CD4-positive, alpha-beta T cell treated with Interleukin-1 beta for 1 hour (primary cell): Measurements from ENCODE around the gene PIGW.
A peak's percentile ranks its signal among the peaks of the same experiment; 100 is the strongest.

Source experiments
- DNase-seq, 2 donors: peaks; one replicate each; pipeline ENCODE4 v3.0.0-alpha.2; 2020 to 2022

PIGW gene

DNA sequence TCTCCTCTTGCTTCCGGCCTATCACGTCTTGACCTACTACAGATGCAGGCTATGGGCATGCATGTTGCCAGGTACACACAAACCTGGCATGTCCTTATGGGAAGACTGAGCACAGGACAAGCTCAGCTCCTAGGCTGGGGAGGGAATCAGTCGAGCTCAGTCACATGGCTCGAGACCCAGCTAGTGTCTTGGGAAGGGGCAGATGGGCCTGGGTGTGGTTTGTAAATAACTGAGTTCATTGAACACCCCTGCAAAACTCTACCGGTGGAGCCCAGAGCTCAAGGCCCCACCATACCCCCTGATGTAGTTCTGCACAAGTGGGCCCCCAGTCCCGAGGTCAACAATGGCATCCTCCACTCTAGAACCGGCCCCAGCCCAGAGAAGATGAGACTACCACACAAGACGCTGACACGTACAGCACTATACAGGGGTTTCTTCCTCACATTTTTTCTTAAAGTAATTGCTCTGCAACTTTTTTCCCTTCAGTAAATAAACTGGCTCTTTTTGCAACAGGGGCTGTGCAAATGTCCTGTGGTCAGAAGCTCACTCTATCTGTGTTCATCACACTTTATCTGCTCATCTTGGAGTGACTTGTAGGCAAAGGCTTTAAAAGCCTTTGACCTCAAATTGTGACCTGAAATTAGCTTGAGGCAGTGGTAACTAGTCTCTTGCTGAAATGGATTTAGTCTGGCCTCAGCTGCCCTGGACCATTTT is 25.4 kb upstream of the PIGW start:
- no peak for DNase-seq

DNA sequence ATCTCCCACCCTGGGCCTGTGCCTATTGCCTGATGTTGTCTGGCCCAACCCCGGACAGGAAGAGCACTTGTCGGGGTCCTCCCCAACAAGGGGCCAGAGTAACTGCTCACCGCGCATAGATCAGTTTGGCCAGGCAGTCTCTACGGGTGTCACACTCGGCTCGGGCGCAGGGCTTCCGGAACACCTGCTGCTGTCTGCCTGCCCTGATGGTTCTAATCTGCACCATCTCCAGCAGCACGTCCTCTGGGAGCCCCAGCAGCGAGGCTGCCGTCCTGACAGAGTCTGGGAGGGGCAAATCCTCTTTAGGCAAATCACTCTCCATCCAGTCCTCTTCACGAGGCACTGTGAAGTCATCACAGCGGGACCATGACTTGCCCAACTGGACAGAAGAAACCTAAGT is 24.2 kb upstream of the PIGW start:
- no peak for DNase-seq

DNA sequence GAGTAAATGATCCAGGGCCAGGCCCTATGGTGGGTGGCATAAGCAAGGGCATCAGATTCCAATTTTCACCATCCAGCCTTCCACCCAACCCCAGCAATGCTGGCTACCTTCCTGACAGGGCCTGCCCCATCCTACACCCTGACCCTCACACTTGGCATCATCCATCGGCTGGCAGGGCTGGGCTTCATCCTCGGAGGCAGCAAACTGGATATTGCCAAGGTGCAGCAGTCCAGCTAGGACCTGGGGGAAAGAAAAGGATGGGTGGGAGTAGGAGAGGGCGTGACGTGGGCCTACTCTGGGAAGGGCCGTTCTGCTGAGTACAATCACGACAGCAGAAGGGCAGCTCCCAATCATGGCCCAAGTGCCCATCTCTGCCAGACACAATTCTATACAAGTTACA is 23.6 kb upstream of the PIGW start:
- DNase-seq, result no peak

DNA sequence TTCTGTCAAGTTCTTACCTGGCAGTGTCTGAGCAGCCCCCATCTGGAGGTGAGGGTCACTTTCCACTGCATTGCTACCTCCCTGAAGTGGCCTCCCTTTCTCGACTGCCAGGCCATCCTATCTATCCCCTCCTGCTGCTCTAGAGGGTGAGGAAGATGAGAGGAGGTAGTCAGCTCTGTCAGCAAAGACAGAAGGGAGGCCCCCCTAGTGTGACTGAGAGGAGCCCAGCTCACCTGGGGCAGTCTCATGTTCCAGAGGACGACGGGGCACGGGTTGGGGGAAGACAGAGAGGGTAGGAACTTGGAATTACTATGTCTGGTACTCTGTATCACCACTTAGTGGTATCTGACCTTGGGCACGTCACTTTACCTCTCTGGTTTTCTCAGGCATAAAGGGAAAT is 22.1 kb upstream of the PIGW start:
- DNase-seq, result no peak

DNA sequence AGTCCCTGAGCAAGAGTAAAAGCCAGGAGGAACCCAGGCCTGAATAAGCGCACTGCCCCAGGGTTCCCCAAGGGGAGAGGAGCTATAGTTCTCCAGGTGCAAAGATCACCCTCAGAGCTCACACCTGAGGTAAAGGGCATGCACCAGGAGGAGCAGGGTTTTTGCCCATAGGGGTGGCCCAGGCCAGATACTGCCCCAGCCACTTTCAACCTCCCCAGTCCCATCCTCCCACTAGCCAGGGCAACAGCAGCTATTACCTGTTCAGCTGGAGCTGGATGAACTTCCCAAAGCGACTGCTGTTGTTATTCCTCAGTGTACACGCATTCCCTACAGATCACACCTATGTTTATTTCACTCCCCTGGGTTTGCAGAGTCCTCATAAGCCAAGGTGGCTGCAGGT is 19.9 kb upstream of the PIGW start:
- DNase-seq, result no peak

DNA sequence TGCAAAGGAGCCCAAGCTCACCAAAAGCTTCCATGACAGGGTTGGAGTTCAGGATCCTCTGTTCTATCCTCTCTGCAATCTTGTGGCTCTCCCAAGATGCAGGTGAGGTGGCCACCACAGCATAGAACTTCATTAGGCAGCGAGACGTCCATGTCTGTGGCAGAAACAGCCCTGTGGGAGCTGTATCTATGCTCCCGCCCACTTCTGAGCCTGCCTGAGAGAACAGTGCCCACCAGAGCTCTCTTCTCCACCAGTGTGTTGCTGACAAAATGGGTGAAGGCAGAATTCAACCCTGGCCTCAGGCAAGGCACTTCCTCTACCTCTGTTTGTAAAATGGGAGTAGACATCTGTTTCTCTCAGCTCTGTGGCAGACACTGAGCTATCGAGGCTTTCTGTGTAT is 18.9 kb upstream of the PIGW start:
- DNase-seq, result no peak

DNA sequence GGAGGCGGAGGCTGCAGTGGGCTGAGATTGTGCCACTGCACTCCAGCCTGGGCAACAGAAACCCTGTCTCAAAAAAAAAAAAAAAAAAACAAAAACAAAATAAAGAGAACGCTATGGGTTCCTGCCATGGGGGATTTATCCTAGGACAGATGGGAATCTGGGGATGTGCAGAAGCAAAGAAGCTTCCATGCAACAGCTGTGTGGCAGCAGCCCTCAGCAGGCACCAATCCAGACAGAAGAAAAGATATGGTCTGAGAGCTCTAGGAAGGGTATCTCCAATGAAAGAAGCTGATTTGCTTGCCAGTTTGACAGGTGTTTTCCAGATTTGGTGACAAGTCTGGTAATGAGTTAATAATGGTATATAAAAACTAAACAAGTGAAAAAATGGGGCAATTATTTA is 11.7 kb upstream of the PIGW start:
- no peak for DNase-seq

DNA sequence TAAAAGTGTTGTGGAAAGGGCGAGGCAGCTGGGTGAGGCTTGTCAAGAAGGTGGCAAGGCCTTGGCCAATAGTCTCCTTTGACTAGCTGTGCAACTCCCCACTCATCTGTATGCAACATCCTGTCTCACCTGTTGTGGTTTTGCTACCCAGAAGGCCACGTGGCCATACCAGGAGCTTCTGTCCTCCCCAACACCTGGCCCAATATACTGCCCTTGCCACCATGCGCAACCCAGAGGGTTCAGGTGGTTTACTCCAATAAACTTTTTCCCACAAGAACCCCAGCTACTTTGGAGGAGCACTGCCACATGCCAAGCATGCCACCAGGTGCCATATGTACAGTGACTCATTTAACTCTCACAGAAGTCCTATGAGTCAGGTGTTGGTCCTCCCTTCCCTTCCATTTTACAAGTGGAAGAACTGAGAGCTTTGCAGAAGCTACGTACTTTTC is 10.3 kb upstream of the PIGW start:
- no peak for DNase-seq

DNA sequence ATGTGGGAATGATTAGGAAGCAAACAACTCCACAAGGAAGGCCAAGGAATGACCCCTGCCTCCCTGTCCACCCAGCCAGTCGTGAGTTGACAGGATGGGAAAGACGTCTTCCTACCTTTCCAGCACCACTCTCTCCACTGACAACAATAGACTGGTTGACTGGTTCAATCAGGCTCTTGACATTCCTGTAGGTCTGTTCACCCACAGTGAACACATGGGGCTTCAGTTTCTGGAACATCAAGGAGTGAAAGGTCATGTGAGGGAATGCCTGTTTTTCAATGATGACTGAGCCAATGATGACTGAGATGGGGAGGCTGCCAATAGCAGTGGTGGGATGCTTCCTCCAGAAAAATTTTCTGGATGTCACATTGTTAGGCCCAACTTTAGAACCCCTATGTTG is 9.7 kb upstream of the PIGW start:
- no peak for DNase-seq

DNA sequence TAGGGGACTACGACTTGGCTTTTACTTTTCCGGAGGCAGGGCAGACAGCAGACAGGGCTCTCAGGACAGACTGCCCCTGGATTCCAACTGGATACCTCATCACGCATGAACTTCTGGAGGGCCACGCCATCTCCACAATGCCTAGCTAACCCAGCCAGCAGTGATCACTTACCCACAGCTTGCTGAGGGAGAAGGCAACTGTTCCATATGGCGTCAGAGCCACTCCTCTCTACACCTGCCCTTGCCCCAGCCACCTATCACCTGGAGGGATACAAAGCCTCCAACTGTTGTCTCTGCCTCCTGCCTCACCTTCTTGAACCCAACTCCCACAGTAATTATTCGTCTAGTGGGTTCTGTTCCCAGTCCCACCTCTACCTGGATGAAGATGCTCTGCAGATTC is 8.9 kb upstream of the PIGW start:
- DNase-seq, result no peak

DNA sequence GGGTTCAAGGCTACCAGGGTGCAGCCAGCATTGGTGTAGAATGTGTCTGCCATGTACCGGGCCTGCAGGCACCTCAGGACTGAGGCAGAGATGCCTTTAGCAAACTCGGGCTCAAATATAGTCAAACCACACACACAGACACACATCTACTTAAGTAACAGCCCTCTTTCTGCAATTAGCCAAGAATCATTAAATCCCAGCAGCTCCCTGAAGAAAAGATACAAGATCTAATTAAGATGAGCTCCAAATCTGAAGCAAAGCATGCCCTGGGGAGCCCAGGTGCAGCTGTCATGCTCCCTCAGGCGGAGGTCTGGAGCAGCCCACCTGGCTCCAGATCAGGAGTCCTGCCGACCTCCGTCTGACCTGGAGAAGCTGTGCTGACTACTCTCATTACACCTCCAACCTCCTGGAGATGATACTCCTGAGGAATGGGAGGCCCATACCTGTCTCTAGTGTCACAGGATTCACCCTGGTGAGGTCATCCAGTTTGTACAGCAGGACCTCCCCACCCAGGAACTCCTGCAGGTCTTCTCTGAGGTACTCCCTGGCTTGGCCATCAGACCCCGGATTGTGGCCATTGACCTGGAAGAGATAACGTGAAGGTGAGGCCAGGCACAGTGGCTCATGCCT is 7.1 kb upstream of the PIGW start:
- no peak for DNase-seq

DNA sequence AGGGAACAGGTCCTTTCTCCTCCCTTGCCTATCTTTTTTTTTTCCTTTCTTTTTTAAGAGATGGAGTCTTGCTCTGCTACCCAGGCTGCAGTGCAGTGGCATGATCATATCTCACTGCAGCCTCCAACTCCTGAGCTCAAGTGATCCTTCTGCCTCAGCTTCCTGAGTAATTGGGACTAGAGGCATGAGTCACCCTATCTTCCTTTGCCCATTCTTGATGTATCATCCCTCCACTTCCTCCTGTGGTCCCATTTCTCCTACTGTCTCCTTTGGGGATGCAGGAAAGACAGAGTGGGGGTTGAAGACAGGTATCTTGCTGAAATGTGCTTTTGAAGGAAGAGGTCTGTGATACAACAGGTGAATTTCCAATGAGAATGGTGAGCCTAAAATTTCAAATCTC is 5.7 kb upstream of the PIGW start:
- no peak for DNase-seq

DNA sequence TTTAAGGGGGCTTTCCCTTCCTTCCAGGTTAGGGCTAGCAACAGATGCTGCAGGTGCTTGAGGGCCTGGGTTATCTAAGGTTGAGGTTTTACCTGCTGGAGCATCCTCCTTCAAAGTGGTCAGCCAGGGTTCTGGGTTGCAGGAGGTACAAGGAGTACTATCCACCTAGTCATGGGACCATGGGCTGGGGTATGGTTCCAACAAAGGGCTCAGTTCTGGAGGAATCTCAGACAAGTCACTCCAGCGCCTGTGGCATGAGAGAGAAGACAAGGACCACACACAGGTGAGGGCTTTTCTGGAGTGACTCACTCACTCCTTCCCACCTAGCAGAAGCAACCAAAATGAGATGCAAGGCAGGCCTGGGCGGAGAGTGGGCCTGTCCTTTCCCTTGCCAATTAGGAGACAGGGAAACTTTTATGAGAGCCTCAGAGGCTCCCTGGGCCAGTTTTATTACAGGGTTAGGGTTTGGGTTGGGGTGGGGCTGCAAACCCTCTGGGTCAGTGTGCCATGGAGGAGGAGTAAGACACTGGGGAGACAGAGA is 2.3 kb upstream of the PIGW start:
- DNase-seq, result no peak

DNA sequence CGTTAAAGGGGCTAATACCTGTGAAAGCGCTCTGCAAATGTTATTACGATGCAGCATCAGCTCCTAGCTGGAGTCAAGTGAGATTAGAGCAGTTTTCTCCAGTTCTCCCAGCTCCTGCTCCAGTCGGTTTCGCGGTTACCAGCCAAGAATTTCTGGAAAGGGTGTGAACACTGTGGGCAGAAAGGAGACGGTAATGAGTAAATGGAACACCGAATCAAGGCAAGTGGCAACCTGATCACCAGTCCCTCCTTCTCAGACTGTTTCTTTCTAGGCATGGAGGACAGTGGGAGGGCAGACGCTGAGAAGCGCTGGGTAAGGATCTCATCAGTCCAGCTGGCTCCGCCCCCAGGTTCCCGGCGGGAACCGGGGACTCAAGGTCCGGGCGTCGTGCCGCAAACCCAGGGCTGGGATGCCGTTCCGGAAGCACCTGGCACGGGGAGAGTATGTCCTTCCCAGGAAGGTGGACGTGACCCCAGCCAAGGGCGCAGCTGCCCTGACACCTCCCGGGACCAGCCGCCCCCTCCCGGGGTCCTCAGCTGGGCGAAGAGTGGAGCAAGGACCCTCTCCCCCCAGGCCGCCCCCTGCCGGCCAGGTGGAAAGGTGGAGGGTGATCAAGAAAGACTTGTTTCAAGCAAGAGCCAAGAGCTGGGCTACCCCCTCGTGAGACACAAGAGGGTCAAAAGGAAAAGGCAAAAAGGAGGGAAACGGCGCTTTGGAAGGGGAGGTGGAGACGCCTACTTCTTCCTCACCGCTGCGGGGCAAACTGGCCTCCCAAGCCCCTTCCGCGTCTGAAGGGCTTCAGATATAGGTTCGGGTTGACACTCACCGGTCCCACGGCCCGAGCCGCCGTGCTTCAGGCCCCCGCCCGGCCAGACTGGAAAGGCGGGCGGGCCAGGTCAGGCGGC is 600 bp upstream of the PIGW start:
- peak; percentile 49 to 54 for DNase-seq

DNA sequence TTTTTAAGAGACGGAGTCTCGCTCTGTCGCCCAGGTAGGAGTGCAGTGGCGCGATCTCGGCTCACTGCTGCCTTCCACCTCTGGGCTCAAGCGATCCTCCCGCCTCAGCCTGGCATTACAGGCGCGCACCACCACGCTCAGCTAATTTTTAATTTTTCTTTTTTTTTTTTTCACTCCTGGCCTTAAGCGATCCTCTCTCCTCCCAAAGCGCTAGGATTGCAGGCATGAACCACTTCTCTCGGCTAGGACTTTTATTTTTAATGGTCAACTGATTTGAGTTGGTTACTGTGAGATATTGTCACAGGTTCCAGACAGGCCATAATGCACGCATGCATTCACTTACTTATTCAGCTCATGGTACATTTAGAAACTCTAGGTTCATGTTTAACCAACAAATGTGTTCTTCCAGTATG is 888 bp downstream of the PIGW start:
- no peak for DNase-seq

DNA sequence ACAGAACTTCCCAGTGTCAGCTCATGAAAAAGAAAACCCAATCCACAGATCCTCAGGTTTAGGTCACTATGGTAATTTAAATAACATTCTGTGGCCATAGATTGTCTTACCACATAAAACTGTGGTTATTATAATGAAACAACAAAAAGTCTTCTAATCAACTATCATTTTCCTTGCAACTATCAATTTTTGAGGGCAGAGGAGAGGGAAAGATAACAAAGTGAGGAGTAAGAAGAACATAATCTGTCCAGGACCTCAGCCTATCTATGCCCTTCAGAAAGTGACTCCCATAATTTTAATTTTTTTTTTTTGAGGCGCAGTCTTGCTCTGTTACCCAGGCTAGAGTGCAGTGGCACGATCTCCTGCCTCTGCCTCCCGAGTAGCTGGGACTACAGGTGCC is 5.9 kb downstream of the PIGW start:
- no peak for DNase-seq

DNA sequence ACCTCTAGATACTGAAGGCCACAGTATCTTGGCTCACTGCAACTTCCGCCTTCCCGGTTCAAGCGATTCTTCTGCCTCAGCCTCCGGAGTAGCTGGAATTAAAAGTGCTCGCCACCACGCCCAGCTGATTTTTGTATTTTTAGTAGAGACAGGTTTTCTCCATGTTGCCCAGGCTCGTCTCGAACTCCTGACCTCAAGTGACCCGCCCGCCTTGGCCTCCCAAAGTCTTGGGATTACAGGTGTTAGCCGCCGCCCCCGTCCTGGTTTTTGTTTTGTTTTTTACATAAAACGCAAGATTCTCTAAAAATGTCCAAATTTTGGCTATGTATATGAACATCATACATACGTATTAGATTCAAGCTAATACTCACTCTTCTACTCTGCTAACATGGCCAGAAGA is 8.0 kb downstream of the PIGW start:
- DNase-seq, result no peak

DNA sequence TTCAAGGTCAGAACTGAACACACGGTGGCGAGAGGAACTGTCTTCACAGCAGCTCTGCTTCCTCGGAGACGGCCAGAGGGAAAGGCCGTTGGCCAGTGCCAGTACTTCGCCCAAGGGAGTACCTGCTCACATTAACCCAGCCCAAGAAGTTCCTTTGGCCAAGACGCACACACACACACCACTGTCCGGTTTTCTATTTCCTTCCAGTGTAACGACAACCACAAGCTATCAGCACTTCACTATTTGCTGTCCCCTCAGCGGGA is 9.2 kb downstream of the PIGW start:
- DNase-seq, result peak; percentile 27 to 32

DNA sequence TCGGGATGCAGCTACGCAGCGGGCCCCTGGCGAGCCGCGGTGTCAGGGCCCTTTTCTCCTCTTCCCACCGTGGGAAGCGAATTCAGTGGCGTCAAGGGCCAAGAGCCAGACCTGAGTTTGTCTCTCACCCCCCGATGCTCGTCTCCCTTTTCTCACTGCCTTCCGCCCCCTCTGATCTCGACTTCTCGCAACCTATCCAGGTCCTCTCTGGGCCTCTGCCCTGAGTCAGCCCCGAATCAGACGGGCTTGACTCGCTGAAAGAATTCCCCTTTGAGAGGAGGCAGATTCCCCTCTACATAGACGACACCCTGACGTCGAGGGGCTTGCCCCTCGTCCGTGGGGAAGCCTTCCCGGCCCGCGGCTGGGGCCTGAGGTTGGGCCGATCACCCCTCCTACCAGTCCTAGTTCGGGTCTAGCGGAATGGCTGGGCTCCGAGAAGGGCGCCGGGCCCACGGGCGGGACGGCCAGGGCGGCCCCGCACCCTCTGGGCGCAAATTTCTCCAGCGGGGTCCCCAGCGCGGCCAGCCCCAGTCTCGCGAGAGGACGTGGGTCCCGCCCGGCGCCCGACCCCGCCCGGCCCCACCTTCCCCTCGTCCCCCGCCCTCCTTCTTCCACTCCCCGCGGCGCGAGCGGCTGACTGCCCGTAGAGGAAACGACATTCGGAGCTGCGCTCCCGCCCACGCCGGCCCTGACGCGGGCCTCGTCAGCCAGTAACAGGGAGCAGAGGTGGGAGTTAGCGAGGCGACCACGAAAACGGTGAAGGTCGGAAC is 9.7 kb downstream of the PIGW start, which contains the start of gene GGNBP2:
GGNBP2 (plus strand) TSS at position 613 of the 770 bp plus-strand sequence. CDS start 806 bp downstream, outside the sequence.
- peak; percentile 91 to 94 for DNase-seq

DNA sequence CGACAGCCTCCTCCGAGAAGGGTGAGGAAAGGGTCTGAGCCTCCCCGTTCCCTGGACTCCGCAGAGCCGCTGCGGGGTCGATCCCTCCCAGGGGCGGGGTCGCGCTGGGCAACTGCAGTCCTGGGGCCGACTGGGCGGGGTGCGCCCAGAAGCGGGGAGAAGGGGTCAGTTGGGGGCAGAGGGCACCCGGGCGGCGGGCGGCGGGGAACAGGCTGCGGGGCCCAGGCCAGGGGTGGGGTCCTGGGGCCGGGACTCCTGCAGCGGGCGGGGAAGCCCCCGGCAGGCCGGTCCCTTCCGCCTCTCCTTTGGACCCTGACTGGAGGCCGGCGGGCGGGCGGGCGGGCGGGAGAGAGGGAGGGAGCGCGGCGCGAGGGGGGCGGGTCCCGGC is 10.3 kb downstream of the PIGW start:
- no peak for DNase-seq

DNA sequence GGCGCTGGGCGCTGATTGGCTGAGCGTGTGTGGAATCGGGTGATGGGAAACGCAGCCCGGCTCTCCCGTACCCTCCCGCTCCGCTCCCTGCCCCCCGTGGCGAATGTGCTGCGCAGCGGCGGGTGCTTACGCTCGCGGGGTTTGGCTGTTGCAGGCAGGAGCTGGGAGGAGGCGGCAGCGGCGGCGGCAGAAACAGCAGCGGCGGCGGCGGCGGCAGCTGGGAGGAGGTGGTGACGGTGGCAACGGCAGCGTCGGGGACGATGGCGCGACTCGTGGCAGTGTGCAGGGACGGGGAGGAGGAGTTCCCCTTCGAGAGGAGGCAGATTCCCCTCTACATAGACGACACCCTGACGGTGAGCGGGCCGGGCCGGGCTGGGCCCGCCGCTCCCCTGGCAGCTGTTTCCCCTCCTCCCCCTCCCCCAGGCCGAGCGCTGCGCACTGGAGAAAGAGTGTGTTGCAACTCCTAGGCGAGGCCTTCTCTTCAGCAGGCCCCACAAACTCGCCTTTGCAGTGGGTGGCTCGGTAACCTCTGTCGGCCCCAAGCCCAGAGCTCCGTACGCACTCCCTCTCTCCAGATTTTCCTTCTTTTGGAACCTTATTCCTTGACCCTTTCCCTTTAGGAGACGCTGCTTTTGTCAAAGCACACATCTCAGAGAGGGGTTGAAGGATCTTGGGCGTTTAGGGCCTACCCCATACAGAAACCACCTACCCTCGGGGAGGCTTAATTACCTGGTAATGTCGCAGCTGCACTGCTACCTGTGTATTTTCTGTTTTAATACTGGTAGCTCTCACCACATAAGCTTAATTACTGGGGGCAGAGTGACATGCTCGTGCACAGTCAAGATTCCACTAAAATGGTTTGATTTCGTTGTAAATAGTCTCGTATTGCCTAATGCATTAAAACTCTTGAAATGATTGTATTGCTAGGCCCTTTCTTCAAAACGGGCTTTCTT is 11.0 kb downstream of the PIGW start:
- DNase-seq, result peak; percentile 97 to 98
